Measurements from ENCODE around the gene COL27A1. TPM values are rescaled to one million over a fixed set of nuclear protein-coding genes. Genes with fewer than 3 reads are reported as not detected.

Gene COL27A1
- total and polyA plus RNA-seq, 3 donors from 2014 or later: 9.3 to 68.8 (median 25.7) TPM

- Histone ChIP-seq H3K27ac (no peak overlapping the region), H3K36me3 (ENCODE audit: low read depth, missing control alignments) (no peaks in the 10 kb centered on the region), H3K27me3 (no peaks in the 10 kb centered on the region), H3K9me3 (no peaks in the 10 kb centered on the region), H3K4me3 (no peak overlapping the region), H3K4me1 (peaks cover 13% of the 10 kb centered on the region)
- intact Hi-C loops (cut with DNase I; ENCODE audit: low total_unique reads): no loop called here
- TF ChIP-seq, protein P1, sequence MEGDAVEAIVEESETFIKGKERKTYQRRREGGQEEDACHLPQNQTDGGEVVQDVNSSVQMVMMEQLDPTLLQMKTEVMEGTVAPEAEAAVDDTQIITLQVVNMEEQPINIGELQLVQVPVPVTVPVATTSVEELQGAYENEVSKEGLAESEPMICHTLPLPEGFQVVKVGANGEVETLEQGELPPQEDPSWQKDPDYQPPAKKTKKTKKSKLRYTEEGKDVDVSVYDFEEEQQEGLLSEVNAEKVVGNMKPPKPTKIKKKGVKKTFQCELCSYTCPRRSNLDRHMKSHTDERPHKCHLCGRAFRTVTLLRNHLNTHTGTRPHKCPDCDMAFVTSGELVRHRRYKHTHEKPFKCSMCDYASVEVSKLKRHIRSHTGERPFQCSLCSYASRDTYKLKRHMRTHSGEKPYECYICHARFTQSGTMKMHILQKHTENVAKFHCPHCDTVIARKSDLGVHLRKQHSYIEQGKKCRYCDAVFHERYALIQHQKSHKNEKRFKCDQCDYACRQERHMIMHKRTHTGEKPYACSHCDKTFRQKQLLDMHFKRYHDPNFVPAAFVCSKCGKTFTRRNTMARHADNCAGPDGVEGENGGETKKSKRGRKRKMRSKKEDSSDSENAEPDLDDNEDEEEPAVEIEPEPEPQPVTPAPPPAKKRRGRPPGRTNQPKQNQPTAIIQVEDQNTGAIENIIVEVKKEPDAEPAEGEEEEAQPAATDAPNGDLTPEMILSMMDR (IDR thresholded peaks at IDR 0.05): no peak
- no peak for TF ChIP-seq POLR2A (IDR thresholded peaks at IDR 0.05)
- DNase-seq: no peak
- 58 to 65% methylated on average over 4 of the region's 4 CpGs for WGBS, 2 donors
These were observed 14.5 kb upstream of the COL27A1 start for GRCh38 chr9:114140850-114141249.

DNA sequence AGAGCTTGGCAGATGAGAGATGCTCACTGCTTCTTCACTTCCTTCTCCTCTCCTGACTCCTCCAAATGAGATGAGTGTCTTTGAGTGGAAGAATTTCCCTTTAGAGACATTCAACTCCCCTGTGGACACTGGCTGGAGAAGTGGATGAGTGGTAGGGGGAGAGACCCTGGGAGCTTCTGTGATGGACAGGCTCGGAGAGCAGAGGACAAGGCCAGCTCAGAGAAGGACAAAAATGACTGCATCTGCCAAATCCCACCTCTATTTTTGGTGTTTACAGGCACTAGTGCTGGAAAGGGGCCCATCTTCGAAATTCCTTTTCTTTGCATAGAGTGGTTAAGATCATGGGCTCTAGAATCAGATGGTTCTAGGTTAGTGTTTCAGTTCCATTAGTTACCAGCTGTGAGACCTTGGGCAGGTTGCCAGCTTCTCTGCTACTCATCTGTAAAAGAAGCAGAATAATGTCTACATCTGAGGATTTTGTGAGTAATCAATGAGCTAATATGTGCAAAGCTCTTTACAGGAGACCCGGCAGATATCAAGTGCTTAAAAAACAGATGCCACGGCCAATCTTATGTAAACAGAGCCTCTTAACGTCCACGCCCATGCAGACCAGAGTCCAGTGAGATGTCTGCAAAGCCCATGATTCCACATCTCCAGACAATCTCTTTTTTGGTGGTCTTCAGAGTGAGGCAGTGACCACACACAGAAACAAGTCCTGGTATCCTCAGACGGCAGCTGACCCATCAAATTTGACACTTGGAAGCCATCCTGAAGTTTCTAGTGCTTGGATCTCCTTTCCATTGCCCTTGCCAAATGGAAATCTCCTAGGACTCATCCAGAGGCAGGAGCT is 13.6 kb upstream of the COL27A1 start:
- no peaks in the 10 kb centered on the region for H3K36me3 ChIP-seq (ENCODE audit: low read depth, missing control alignments)
- intact Hi-C loops (cut with DNase I; ENCODE audit: low total_unique reads): no loop called here
- TF ChIP-seq, protein P1 (IDR thresholded peaks at IDR 0.05): no peak
- TF ChIP-seq POLR2A (IDR thresholded peaks at IDR 0.05): no peak

GRCh38 chr9:114143234-114143633 is 12.1 kb upstream of the COL27A1 start:
- 91 to 96% methylated on average over 5 of the region's 5 CpGs for WGBS, 2 donors
- intact Hi-C loops (cut with DNase I; ENCODE audit: low total_unique reads): no loop called here
- no peaks in the 10 kb centered on the region for H3K9me3 ChIP-seq
- H3K4me1 ChIP-seq: peaks cover 13% of the 10 kb centered on the region
- H3K27ac ChIP-seq: no peak overlapping the region
- H3K27me3 ChIP-seq: no peaks in the 10 kb centered on the region
- H3K36me3 ChIP-seq (ENCODE audit: low read depth, missing control alignments): no peaks in the 10 kb centered on the region
- H3K4me3 ChIP-seq: no peak overlapping the region
- no peak for DNase-seq
- TF ChIP-seq, protein P1 (IDR thresholded peaks at IDR 0.05): no peak
- TF ChIP-seq POLR2A (IDR thresholded peaks at IDR 0.05): no peak

More for the DNA sequence above, 13.6 kb upstream of the COL27A1 start:
- H3K27me3 ChIP-seq: no peaks in the 10 kb centered on the region
- peaks cover 13% of the 10 kb centered on the region for H3K4me1 ChIP-seq
- H3K4me3 ChIP-seq: no peak overlapping the region
- WGBS, 2 donors: 48 to 50% methylated on average over 7 of the region's 7 CpGs
- DNase-seq: peak; percentile 68
- H3K27ac ChIP-seq: no peak overlapping the region
- no peaks in the 10 kb centered on the region for H3K9me3 ChIP-seq

GRCh38 chr9:114146735-114147134 is 8.6 kb upstream of the COL27A1 start:
- intact Hi-C loops (cut with DNase I; ENCODE audit: low total_unique reads): no loop called here
- no peak for DNase-seq
- Histone ChIP-seq H3K4me1 (no peaks in the 10 kb centered on the region), H3K27ac (no peak overlapping the region), H3K4me3 (no peak overlapping the region), H3K27me3 (no peaks in the 10 kb centered on the region), H3K9me3 (no peaks in the 10 kb centered on the region), H3K36me3 (ENCODE audit: low read depth, missing control alignments) (no peaks in the 10 kb centered on the region)
- 88 to 92% methylated on average over 6 of the region's 6 CpGs for WGBS, 2 donors
- TF ChIP-seq, protein P1 (IDR thresholded peaks at IDR 0.05): no peak
- TF ChIP-seq POLR2A (IDR thresholded peaks at IDR 0.05): no peak

GRCh38 chr9:114149181-114149580 is 6.2 kb upstream of the COL27A1 start:
- Histone ChIP-seq H3K4me1 (no peaks in the 10 kb centered on the region), H3K27ac (no peak overlapping the region), H3K9me3 (no peaks in the 10 kb centered on the region), H3K4me3 (no peak overlapping the region), H3K36me3 (ENCODE audit: low read depth, missing control alignments) (no peaks in the 10 kb centered on the region), H3K27me3 (no peaks in the 10 kb centered on the region)
- DNase-seq: no peak
- intact Hi-C loops (cut with DNase I; ENCODE audit: low total_unique reads): no loop called here
- 97 to 100% methylated on average over 2 to 5 of the region's 5 CpGs for WGBS, 2 donors
- TF ChIP-seq, protein P1 (IDR thresholded peaks at IDR 0.05): no peak
- no peak for TF ChIP-seq POLR2A (IDR thresholded peaks at IDR 0.05)

All from testis (tissue), 3 donors.